Transverse colon (tissue), 3 donors: Measurements from ENCODE around the gene ZNF665.

Experiments used
- EP300 ChIP-seq: sonication (generic); formaldehyde crosslinking; IDR thresholded peaks from one replicate; pipeline ENCODE4 v1.6.1; 2017; ENCODE audit warnings: antibody characterized with exemption, low read depth
- POLR2A ChIP-seq: fragments of 450-650 bp; IDR thresholded peaks from one replicate; pipeline ENCODE4 v1.6.1; 2016; ENCODE audit warnings: antibody characterized with exemption, mild to moderate bottlenecking, moderate library complexity
- TF ChIP-seq, protein P1 (sequence below), 5 experiments: fragments of 200-600 bp in 3 of 5; fragments of 450-650 bp in 2 of 5; sonication (generic) in 3 of 5; IDR thresholded peaks; 1 replicate in 2 of 5; 2 replicates in 3 of 5; pipeline ENCODE4 v1.5.1; 2016 to 2017; ENCODE audit warnings: antibody characterized with exemption in 5 of 5, inconsistent platforms in 3 of 5, mild to moderate bottlenecking in 2 of 5, moderate library complexity in 1 of 5

DNA sequence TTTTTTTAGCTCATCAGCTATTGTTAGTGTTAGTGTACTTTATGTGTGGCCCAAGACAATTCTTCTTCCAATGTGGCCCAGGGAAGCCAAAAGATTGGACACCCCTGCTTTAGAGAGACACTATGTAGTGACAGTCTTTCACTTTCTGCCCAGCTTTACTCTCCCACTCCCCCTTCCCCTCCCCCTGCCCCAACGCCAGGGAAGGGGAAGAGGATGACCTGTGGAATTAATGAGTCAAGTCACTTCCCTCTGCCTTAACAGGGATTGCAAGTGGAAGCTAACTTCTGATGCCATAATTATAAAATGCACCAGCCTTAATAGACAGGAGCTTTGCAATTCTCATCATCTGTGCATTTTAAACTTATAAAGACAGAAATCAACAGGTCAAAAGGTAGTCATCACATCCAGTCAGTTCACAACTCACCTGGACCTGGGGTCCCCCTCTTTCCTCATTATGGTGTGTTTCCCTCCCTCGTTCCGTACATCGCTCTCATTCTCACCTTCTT lies 62.0 kb downstream of the ZNF665 start:
- TF ChIP-seq, protein P1, sequence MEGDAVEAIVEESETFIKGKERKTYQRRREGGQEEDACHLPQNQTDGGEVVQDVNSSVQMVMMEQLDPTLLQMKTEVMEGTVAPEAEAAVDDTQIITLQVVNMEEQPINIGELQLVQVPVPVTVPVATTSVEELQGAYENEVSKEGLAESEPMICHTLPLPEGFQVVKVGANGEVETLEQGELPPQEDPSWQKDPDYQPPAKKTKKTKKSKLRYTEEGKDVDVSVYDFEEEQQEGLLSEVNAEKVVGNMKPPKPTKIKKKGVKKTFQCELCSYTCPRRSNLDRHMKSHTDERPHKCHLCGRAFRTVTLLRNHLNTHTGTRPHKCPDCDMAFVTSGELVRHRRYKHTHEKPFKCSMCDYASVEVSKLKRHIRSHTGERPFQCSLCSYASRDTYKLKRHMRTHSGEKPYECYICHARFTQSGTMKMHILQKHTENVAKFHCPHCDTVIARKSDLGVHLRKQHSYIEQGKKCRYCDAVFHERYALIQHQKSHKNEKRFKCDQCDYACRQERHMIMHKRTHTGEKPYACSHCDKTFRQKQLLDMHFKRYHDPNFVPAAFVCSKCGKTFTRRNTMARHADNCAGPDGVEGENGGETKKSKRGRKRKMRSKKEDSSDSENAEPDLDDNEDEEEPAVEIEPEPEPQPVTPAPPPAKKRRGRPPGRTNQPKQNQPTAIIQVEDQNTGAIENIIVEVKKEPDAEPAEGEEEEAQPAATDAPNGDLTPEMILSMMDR (IDR thresholded peaks at IDR 0.05): no peak
- TF ChIP-seq EP300 (no peak), POLR2A (no peak)
